Transverse colon (tissue), 4 donors: ENCODE data around the gene KCND2. TPM values are rescaled to one million over a fixed set of nuclear protein-coding genes. Genes with fewer than 3 reads are reported as not detected.

Source experiments
- DNase-seq: peaks from one replicate; pipeline ENCODE4 v3.0.0-alpha.2; 2019
- H3K27ac ChIP-seq, 4 donors: fragments of 200-600 bp; sonication (generic); 2 replicates each; pipeline ENCODE4 v1.5.1; 2016 to 2018; ENCODE audit warnings: inconsistent platforms in 4 of 4
- H3K27me3 ChIP-seq: fragments of 200-600 bp; sonication (generic); 2 replicates; pipeline ENCODE4 v1.5.1; 2017; ENCODE audit warnings: inconsistent platforms
- H3K36me3 ChIP-seq, 4 donors: fragments of 200-600 bp; sonication (generic); 2 replicates each; pipeline ENCODE4 v1.5.1; 2017 to 2019; ENCODE audit warnings: inconsistent platforms in 4 of 4
- H3K4me1 ChIP-seq, 4 donors: fragments of 200-600 bp; sonication (generic); 2 replicates each; pipeline ENCODE4 v1.5.1; 2017 to 2020; ENCODE audit warnings: inconsistent platforms in 4 of 4
- H3K4me3 ChIP-seq, 4 donors: fragments of 200-600 bp; sonication (generic); 1 replicate in 1 of 4; 2 replicates in 3 of 4; pipeline versions ENCODE4 v1.5.1 to v1.6.1; 2017 to 2019; ENCODE audit warnings: inconsistent platforms in 4 of 4
- H3K9me3 ChIP-seq, 2 donors: fragments of 200-600 bp; sonication (generic); 2 replicates each; pipeline ENCODE4 v1.5.1; 2017 to 2019; ENCODE audit warnings: inconsistent platforms in 2 of 2
- CTCF ChIP-seq, 5 experiments: fragments of 200-600 bp in 3 of 5; fragments of 450-650 bp in 2 of 5; sonication (generic) in 3 of 5; IDR thresholded peaks; 1 replicate in 2 of 5; 2 replicates in 3 of 5; pipeline ENCODE4 v1.5.1; 2016 to 2017; ENCODE audit warnings: antibody characterized with exemption in 5 of 5, inconsistent platforms in 3 of 5, mild to moderate bottlenecking in 2 of 5, moderate library complexity in 1 of 5
- EP300 ChIP-seq: sonication (generic); formaldehyde crosslinking; IDR thresholded peaks from one replicate; pipeline ENCODE4 v1.6.1; 2017; ENCODE audit warnings: antibody characterized with exemption, low read depth
- POLR2A ChIP-seq: fragments of 450-650 bp; IDR thresholded peaks from one replicate; pipeline ENCODE4 v1.6.1; 2016; ENCODE audit warnings: antibody characterized with exemption, mild to moderate bottlenecking, moderate library complexity
- POLR2AphosphoS5 ChIP-seq, 3 donors: sonication (generic); formaldehyde crosslinking; IDR thresholded peaks; one replicate each; pipeline ENCODE4 v1.6.1; 2016; ENCODE audit warnings: antibody characterized with exemption in 3 of 3
- WGBS, 2 donors: methylation state at CpG; one replicate each; pipeline ENCODE4 v1.1.5; 2018; ENCODE audit warnings: low coverage in 1 of 2; 5-methylcytosine and 5-hydroxymethylcytosine counted together
- in situ Hi-C, 4 donors: fragments of 200-750 bp; cut with MboI; loops; one replicate each; pipeline versions ENCODE4 v1.15.0 to v1.15.1; 2017; ENCODE audit warnings: low sequenced_read_pairs in 3 of 4, low pct_ligation_motif_present in 1 of 4, low pct_unique_long_range_greater_than_20kb in 1 of 4
- intact Hi-C: fragments of 100-400 bp; cut with DNase I; formaldehyde crosslinking; loops from one replicate; pipeline ENCODE4 v1.15.1; 2023; ENCODE audit warnings: low total_unique reads
- total RNA-seq, 4 donors: library from RNA; depleted of rRNA; stranded (reverse); fragments of >200 nt; gene quantifications; one replicate each; pipeline ENCODE4 v1.1.0, GENCODE V29; 2016

KCND2 gene
- total RNA-seq, 4 donors from 2014 or later = 0.14 to 1.00 (median 0.32) TPM; not detected in 1

DNA sequence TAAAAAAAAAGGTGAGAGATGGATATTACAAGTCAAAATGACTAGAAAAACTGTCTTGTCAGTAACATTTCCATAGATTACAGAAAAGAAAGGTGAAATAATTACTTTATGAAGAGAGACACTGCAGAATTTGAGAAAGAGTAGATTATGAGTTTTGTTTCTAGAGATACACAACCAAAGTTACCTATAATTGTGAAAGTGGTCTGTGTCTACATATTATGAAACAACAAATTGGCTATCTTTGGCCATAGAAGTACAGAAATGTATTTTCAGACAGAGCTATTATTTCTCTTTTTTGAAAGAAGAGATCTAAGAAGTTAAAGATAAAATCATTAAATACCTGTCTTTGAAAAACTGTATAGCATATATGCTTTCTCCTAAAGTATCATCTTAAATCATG is 30.1 kb downstream of the KCND2 start:
- Histone ChIP-seq H3K36me3 (no peaks in the 10 kb centered on the region), H3K4me3 (no peak overlapping the region), H3K27me3 (no peaks in the 10 kb centered on the region), H3K27ac (no peak overlapping the region), H3K9me3 (no peaks in the 10 kb centered on the region), H3K4me1 (no peaks in the 10 kb centered on the region)
- no peak for TF ChIP-seq POLR2AphosphoS5 (IDR thresholded peaks at IDR 0.05)
- no peak for TF ChIP-seq EP300
- no peak for TF ChIP-seq CTCF (IDR thresholded peaks at IDR 0.05)
- no peak for TF ChIP-seq POLR2A
- intact Hi-C loops = no loop called here
- no peak for DNase-seq
- in situ Hi-C loops = no loop called here

DNA sequence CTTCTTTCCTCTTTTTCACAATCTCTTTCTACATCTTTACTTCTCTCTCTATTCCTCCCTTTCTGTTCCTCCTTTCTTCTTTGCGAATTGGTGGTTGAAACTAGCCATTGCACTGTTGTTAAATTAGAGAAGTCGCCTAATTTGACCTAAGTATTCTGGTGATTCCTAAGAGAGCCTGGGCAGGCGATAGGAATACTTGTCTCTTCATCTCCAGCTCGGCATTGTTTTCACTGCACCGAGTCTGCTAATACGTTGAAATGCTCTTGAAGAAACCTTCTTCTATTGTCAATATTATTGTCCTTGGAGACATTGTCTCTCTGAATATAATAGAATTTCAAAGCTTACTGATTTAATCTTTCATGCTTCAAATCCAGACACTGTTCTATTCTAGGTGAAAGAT is 31.7 kb downstream of the KCND2 start:
- intact Hi-C loops (no loop called here), in situ Hi-C loops (no loop called here)
- DNase-seq = no peak

GRCh38 chr7:120307991-120308545 is 35.1 kb downstream of the KCND2 start:
- intact Hi-C loops (no loop called here), in situ Hi-C loops (no loop called here)
- no peaks in the 10 kb centered on the region for H3K4me1 ChIP-seq
- no peak overlapping the region for H3K27ac ChIP-seq
- TF ChIP-seq POLR2AphosphoS5 (IDR thresholded peaks at IDR 0.05) (no peak), EP300 (no peak), CTCF (IDR thresholded peaks at IDR 0.05) (no peak), POLR2A (no peak)
- WGBS, 2 donors = 26 to 32% methylated on average over 4 of the region's 4 CpGs
- no peaks in the 10 kb centered on the region for H3K36me3 ChIP-seq
- no peaks in the 10 kb centered on the region for H3K9me3 ChIP-seq
- DNase-seq = no peak
- no peak overlapping the region for H3K4me3 ChIP-seq
- no peaks in the 10 kb centered on the region for H3K27me3 ChIP-seq

More for the DNA sequence above, 31.7 kb downstream of the KCND2 start:
- no peaks in the 10 kb centered on the region for H3K9me3 ChIP-seq
- WGBS, 2 donors = 84 to 86% methylated on average over 6 of the region's 6 CpGs
- no peak overlapping the region for H3K27ac ChIP-seq
- no peaks in the 10 kb centered on the region for H3K36me3 ChIP-seq
- no peaks in the 10 kb centered on the region for H3K4me1 ChIP-seq
- TF ChIP-seq CTCF (IDR thresholded peaks at IDR 0.05) = no peak
- no peak for TF ChIP-seq POLR2AphosphoS5 (IDR thresholded peaks at IDR 0.05)
- TF ChIP-seq EP300 = no peak
- no peak for TF ChIP-seq POLR2A
- no peaks in the 10 kb centered on the region for H3K27me3 ChIP-seq
- H3K4me3 ChIP-seq = no peak overlapping the region

DNA sequence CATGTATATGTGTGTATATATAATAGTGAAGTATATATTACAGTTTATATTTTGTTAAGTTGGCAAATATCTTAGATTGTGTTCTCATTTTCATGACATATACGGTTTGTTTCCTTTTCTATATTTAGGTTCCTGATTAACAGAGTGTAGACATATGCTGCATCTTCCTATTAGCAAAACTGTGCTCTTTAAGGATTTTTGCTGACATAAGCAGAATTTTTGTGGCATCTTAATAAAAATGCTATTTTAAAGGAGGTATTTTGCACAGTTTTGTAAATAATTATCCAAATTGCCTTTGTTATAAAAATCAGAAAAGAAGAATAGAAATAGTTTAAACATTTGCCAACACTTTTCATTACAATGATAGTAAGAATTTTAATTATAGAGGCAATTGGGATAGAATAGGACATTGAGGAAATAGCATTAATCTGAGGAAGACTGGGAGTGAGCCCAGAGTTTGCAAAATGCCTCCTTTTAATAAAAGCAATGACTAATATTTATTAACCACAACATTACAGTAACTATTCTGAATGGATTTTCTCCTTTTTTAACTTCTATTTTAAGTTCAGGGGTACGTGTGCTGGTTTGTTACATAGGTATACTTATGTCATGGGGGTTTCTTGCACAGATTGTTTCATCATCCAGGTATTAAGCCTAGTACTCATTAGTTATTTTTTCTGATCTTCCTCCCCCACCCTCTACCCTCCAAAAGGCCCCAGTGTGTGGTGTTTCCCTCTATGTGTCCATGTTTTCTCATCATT is 38.2 kb downstream of the KCND2 start:
- Histone ChIP-seq H3K4me3 (no peak overlapping the region), H3K36me3 (no peaks in the 10 kb centered on the region), H3K4me1 (no peaks in the 10 kb centered on the region), H3K9me3 (no peaks in the 10 kb centered on the region), H3K27ac (no peak overlapping the region), H3K27me3 (no peaks in the 10 kb centered on the region)
- TF ChIP-seq POLR2AphosphoS5 (IDR thresholded peaks at IDR 0.05) (no peak), POLR2A (no peak), EP300 (no peak), CTCF (IDR thresholded peaks at IDR 0.05) (no peak)
- intact Hi-C loops = no loop called here
- DNase-seq = no peak
- WGBS, 2 donors = 44 to 56% methylated on average over 2 of the region's 2 CpGs
- in situ Hi-C loops = no loop called here
